ENCODE measurements around the gene DRC7. TPM values are rescaled to one million over a fixed set of nuclear protein-coding genes. Genes with fewer than 3 reads are reported as not detected.
A peak's percentile ranks its signal among the peaks of the same experiment; 100 is the strongest.

Gene DRC7
- total RNA-seq, 4 donors from 2014 or later = 0.22 to 7.1 TPM; not detected in 2

- intact Hi-C loops (cut with DNase I) = no loop called here
- Histone ChIP-seq H3K27me3 (no peaks in the 10 kb centered on the region), H3K27ac (peak within 1 kb of the TSS; percentile 56 to 78 (median 59)), H3K9me3 (no peaks in the 10 kb centered on the region), H3K36me3 (no peaks in the 10 kb centered on the region), H3K4me1 (peaks cover 20 to 21% of the 10 kb centered on the region in 2 donors), H3K4me3 (replicated peaks in 1 of 3) (peak within 1 kb of the TSS; percentile 52 to 59 (median 58))
- TF ChIP-seq POLR2A (IDR thresholded peaks at IDR 0.05) (peak in 1 of 2 donors; percentile 6), CTCF (IDR thresholded peaks at IDR 0.05) (no peak)
- DNase-seq = no peak
- WGBS, 2 donors = 1 to 2% methylated on average over 31 to 35 of the region's 35 CpGs
Observed at GRCh38 chr16:57735755-57736418, 41.3 kb downstream of the DRC7 start, which contains the start of gene KATNB1. TSS of gene KATNB1 (plus strand) at chr16:57735770. CDS start at chr16:57737244, 1,474 bp downstream.

GRCh38 chr16:57736419-57737351, 42.1 kb downstream of the DRC7 start:
- Histone ChIP-seq H3K9me3 (no peaks in the 10 kb centered on the region), H3K4me3 (replicated peaks in 1 of 3) (peak overlapping the region in 2 of 3 donors; percentile 51 to 59), H3K27ac (peak overlapping the region; percentile 13 to 64 (median 59)), H3K4me1 (peaks cover 20 to 21% of the 10 kb centered on the region in 2 donors), H3K27me3 (no peaks in the 10 kb centered on the region), H3K36me3 (no peaks in the 10 kb centered on the region)
- TF ChIP-seq POLR2A (IDR thresholded peaks at IDR 0.05) = peak in 1 of 2 donors; percentile 21
- TF ChIP-seq CTCF (IDR thresholded peaks at IDR 0.05) = peak in 1 of 6 experiments; percentile 44
- DNase-seq = peak; percentile 72 to 74
- 16 to 18% methylated on average over 18 to 21 of the region's 23 CpGs for WGBS, 2 donors
- intact Hi-C loops (cut with DNase I) = no loop called here

- no peak for TF ChIP-seq CTCF (IDR thresholded peaks at IDR 0.05)
- no peak for TF ChIP-seq POLR2A (IDR thresholded peaks at IDR 0.05)
- Histone ChIP-seq H3K4me1 (peaks cover 20 to 21% of the 10 kb centered on the region in 2 donors), H3K9me3 (no peaks in the 10 kb centered on the region), H3K4me3 (replicated peaks in 1 of 3) (no peak overlapping the region), H3K36me3 (peaks cover 0 to 3% of the 10 kb centered on the region in 2 donors), H3K27me3 (no peaks in the 10 kb centered on the region), H3K27ac (no peak overlapping the region)
- intact Hi-C loops (cut with DNase I) = no loop called here
- no peak for DNase-seq
- WGBS, 2 donors = 94 to 96% methylated on average over 6 to 7 of the region's 7 CpGs
Observed at GRCh38 chr16:57738844-57739243, 44.2 kb downstream of the DRC7 start.

GRCh38 chr16:57739756-57740422, 45.3 kb downstream of the DRC7 start:
- intact Hi-C loops (cut with DNase I) = no loop called here
- Histone ChIP-seq H3K4me3 (replicated peaks in 1 of 3) (no peak overlapping the region), H3K36me3 (peaks cover 0 to 3% of the 10 kb centered on the region in 2 donors), H3K27ac (no peak overlapping the region), H3K9me3 (no peaks in the 10 kb centered on the region), H3K4me1 (peaks cover 14 to 16% of the 10 kb centered on the region in 2 donors), H3K27me3 (no peaks in the 10 kb centered on the region)
- TF ChIP-seq POLR2A (IDR thresholded peaks at IDR 0.05) = no peak
- TF ChIP-seq CTCF (IDR thresholded peaks at IDR 0.05) = no peak
- 87 to 93% methylated on average over 14 to 15 of the region's 18 CpGs for WGBS, 2 donors
- DNase-seq = no peak

Data from thyroid gland (tissue), 4 donors.